HCT116 (cell line): Measurements from ENCODE around the gene C1QBP.

Experiments
- CTCF ChIP-seq, 3 experiments: fragments of 200-600 bp in 1 of 3; sonication (generic) in 1 of 3; IDR thresholded peaks in 2 of 3; conservative IDR thresholded peaks in 1 of 3; 2 replicates each; pipeline ENCODE4 v1.5.1; 2012 to 2017; ENCODE audit warnings: low read depth in 2 of 3, low read length in 2 of 3, antibody characterized with exemption in 1 of 3, borderline replicate concordance in 1 of 3, control low read depth in 1 of 3, mild to moderate bottlenecking in 1 of 3, mixed read lengths in 1 of 3, mixed run types in 1 of 3, moderate library complexity in 1 of 3; ENCODE audit not compliant: insufficient read depth in 1 of 3
- SRF ChIP-seq: IDR thresholded peaks from 2 replicates; pipeline ENCODE4 v1.6.1; 2012; ENCODE audit warnings: low read depth
- ZNF274 ChIP-seq: fragments of 200-500 bp; sonication (Bioruptor generic); IDR thresholded peaks from 2 replicates; pipeline ENCODE4 v1.6.1; 2014; ENCODE audit warnings: mild to moderate bottlenecking, low read depth, low read length, inconsistent platforms

GRCh38 chr17:5468075-5468473 lies 29.1 kb upstream of the C1QBP start:
- TF ChIP-seq CTCF (IDR thresholded peaks at IDR 0.05 in 2 of 3, conservative IDR thresholded peaks at IDR 0.05 in 1 of 3; ENCODE audit: borderline replicate concordance in 1 of 3, insufficient read depth in 1 of 3, low read depth in 2 of 3, low read length in 2 of 3) (no peak), ZNF274 (no peak), SRF (no peak)
